ENCODE results near the gene COL6A6.

Gene COL6A6, protein sequence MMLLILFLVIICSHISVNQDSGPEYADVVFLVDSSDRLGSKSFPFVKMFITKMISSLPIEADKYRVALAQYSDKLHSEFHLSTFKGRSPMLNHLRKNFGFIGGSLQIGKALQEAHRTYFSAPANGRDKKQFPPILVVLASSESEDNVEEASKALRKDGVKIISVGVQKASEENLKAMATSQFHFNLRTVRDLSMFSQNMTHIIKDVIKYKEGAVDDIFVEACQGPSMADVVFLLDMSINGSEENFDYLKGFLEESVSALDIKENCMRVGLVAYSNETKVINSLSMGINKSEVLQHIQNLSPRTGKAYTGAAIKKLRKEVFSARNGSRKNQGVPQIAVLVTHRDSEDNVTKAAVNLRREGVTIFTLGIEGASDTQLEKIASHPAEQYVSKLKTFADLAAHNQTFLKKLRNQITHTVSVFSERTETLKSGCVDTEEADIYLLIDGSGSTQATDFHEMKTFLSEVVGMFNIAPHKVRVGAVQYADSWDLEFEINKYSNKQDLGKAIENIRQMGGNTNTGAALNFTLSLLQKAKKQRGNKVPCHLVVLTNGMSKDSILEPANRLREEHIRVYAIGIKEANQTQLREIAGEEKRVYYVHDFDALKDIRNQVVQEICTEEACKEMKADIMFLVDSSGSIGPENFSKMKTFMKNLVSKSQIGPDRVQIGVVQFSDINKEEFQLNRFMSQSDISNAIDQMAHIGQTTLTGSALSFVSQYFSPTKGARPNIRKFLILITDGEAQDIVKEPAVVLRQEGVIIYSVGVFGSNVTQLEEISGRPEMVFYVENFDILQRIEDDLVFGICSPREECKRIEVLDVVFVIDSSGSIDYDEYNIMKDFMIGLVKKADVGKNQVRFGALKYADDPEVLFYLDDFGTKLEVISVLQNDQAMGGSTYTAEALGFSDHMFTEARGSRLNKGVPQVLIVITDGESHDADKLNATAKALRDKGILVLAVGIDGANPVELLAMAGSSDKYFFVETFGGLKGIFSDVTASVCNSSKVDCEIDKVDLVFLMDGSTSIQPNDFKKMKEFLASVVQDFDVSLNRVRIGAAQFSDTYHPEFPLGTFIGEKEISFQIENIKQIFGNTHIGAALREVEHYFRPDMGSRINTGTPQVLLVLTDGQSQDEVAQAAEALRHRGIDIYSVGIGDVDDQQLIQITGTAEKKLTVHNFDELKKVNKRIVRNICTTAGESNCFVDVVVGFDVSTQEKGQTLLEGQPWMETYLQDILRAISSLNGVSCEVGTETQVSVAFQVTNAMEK (N-terminal part only)

GRCh38 chr3:130516645-130517512, at the start of gene COL6A6:
COL6A6 (plus strand) TSS chr3:130517177; CDS start chr3:130560365, 43,188 bp downstream.
- DNase-seq, result no peak

DNA sequence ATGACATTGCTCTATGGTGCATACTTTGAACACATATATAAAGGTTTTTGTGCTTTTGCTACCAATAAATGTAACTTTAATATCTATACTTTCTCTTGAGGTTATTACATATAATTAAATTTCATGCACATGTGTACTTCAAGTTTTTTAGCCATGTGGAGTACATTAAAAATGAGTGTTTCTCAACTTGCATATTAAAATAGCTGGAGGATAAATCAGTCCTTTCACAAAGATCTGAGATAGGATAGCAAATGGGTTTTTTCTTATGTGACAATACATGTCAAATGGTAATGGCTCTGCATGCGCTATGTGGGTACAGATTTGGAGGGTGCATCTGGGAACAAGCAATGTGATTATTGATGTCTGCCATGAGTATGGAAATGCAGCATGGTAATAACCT, 48.7 kb upstream of the COL6A6 start:
- DNase-seq, result no peak

DNA sequence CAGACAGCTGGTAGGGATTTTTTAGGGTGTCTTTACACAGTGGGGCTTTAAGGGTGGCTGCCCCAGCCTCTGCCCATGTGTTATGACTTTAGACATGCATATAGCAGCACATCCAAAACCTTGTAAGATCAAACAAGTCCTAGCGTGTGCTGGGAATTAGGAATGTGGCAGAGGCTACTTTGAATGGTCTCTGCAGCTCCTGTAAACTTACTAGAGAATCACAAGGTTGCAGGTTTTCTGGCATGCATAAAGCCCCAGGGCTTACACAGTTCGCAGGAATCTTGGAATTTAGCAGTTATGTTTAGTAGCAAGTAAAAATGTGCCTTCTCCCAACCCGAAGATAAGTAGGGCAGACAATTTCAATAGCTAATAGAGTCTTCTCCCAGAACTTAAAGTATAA, 46.9 kb upstream of the COL6A6 start:
- DNase-seq, result no peak

DNA sequence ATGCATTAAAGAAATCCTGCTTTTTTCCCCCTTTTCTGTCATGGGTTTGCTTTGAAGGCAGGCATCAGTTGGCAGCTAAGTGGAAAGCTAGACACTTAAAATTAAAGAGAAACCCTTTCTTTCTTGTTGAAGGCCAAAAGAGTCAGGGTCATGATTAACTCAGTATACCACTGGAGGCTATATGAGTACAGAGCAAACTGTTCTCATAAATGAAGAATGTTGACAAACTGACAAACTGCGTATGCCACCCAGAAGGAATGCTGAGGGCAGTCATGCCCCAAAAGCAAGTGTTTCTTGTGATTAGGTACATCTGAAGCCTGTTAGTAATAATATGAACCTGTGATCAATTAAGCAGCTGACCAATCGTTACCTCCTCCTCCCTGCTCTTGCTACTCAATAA, 43.6 kb upstream of the COL6A6 start:
- no peak for DNase-seq

- no peak for DNase-seq
These were observed 36.2 kb upstream of the COL6A6 start for GRCh38 chr3:130480736-130481135.

DNA sequence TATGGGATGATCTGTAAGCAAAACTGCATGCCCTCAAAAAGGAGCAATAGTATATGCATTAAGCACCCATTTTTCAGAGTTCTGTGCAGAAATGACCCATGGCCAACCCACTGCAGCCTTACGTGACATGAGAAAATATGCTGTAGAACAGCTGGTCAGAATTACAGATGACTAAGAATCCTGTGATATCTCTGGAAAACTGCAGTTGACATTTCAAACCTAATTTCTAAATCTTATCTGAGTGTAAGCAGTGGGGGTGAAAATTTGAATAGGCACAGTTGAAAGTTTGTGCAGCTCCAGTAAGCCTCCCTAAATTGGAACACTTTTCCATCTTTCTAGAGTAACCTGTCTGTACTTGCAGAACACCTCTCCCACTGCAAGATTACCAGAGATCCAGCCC, 28.7 kb upstream of the COL6A6 start:
- DNase-seq, result no peak

- DNase-seq, result no peak
These were observed 28.1 kb upstream of the COL6A6 start for GRCh38 chr3:130488769-130489450.

- DNase-seq, result no peak
These were observed 26.7 kb upstream of the COL6A6 start for GRCh38 chr3:130490241-130490640.

GRCh38 chr3:130491431-130491830, 25.5 kb upstream of the COL6A6 start:
- DNase-seq, result no peak

GRCh38 chr3:130504701-130505100, 12.3 kb upstream of the COL6A6 start:
- no peak for DNase-seq

DNA sequence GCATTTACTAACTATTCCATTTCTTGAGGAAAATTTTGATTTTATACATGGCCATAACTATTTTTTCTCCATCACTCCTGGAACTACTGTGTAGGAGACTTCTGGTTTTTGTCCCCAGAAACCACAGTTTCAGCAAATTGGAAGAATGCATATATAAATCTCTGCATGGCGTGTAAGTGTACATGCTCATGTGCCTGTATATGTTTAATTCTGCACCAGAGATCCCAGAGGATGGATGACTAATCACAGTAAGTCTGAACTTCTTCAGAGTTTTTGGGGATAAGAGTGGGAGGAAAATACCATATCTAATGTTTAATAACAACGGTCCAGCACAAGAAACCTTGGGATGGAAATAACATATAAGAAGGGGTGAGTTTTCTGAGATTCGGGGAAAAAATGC, 10.9 kb upstream of the COL6A6 start:
- no peak for DNase-seq

DNA sequence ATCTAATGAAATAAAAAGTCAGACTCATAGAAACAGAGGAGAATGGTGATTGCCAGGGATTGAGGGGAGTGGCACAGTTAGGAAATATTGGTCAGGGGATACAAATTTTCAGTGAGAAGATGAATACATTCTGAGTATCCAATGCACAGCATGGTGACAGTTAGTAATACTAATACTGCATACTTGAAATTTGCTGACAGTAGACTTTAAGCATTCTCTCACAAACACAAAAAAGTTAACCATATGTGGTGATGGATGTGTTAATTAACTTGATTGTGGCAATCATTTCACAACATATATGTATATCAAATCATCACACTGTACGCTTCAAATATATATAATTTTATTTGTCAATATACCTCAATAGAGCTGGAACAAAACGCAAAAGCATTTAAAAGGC, 9.2 kb upstream of the COL6A6 start:
- no peak for DNase-seq

DNA sequence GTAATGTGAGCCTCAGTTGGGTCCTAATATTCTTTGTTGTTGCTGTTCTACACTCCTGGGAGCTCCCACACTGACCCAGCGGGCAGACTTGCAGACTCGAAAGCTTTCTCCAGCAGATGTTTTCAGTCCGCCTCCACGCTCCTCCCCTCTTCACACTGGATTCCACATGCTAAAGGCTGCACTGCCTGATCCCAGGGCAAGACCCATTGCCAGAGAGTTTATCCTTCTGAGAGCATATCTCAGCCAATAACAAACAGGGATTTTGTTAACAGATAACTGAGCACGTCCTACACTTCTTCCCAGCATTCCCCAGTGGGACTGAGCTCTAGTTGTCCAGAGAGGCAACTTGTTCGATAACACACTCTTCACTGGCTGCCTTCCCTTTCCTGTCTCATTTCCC, 8.0 kb upstream of the COL6A6 start:
- no peak for DNase-seq

DNA sequence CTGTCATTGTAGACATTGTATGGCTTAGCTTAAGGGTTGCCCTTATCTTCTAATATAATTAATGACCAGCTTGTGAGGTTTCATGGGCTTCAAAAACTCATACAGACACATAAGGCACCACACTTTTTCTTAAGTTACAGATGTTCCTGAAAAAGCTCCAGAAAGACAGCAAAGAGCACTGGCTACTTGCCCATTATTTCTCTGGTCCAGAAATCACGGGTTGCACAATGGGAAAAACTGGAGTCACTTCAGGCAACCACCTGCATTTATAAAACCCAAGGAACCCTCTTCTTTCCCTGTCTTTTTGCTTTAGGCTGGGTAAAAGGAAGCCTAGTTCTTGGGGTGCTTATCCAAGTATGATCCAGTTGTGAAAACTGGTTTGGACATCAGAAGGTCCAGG, 2.3 kb upstream of the COL6A6 start:
- no peak for DNase-seq

DNA sequence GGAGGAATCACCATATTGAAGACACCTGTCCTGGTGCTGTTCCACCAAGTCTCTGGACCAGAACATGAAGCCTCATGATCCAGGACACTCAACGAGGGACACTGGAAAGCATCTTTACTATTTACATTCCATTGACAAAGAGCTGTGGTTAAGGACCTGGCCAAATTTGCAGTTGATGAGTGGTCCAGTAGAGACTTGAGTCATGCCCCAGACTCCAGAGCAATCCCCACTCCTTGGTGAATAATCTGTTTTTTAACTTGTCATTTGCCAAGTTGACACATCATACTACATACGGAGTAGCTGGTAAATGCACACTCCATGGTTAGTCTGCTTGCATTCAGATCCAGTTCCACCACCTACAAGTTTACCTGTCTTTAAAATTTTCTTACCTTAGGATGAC, 1.2 kb upstream of the COL6A6 start:
- DNase-seq, result no peak

GRCh38 chr3:130517602-130518001, 625 bp downstream of the COL6A6 start:
- DNase-seq, result no peak

- DNase-seq, result no peak
These were observed 2.8 kb downstream of the COL6A6 start for GRCh38 chr3:130519754-130520153.

DNA sequence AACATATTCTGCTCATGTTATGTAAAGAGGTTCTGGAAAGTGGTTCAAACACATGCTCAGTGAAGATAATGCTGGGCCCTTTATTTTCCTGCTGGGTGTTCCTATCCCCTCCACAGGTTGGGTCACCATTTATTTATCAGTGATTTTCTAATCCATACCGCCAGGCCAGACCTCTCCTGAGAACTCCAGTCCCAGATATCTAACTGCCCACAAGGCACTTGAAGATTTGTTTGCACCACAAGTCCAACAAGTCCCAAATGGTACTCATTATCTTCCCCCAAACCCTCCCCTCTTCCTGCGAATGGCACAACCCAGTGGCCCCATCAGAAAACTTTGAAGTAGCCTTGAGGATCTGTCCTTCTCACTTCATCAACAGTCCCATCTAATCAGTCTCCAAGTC, 5.4 kb downstream of the COL6A6 start:
- no peak for DNase-seq

DNA sequence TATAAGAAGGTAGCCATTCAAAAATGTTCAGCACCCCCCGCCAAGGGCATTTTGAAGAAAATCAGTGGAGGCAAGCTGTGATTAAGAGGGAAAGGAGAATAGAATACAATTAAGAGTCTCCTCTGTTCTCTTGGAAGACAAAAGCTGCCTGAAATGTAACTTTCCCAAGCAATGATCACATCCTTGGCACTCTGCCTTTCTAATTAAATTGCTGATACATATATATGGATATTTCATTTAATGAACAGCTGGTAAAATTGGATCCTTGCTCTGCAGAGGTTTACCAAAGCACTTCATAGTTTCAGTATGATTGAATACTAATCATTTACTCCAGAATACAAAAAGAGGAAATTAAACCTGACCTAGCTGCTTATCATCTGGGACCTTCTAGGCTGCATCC, 10.4 kb downstream of the COL6A6 start:
- DNase-seq, result no peak

DNA sequence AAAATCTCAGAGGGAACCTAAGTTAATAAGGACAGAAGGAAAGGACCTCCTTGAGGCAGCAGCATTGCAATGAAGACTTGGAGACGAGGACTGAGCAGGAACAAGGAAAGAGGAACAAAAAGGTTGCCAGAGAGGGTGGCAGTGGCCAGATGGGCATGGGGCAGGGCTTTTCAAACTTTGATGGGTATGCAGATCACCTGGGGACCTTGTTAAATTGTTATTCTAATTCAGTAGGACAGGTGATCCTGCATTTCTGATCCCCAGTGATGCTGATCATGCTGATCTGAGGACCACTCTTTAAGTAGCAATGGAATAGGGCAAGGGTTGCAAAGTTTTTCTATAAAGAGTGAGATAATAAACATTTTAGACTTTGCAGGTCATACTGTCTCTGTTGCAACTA, 11.1 kb downstream of the COL6A6 start:
- DNase-seq, result no peak

- DNase-seq, result peak in 1 of 2 experiments; percentile 4
These were observed 12.7 kb downstream of the COL6A6 start for GRCh38 chr3:130529486-130530215.

All from NCI-H187 (cell line).